K562 (cell line): ENCODE data around the gene TCF7.

ENCODE experiments used
- BRCA1 ChIP-seq, 2 experiments: fragments of 450-650 bp in 1 of 2; sonication (generic) in 1 of 2; formaldehyde crosslinking in 1 of 2; IDR thresholded peaks; 2 replicates each; pipeline versions ENCODE4 v1.5.0 to v1.6.1; 2017 to 2020; ENCODE audit warnings: mild to moderate bottlenecking in 1 of 2, missing genetic modification reagents in 1 of 2
- CTCF ChIP-seq, 3 experiments: IDR thresholded peaks in 2 of 3; conservative IDR thresholded peaks in 1 of 3; 2 replicates each; pipeline ENCODE4 v1.5.1; 2011 to 2012; ENCODE audit warnings: low read length in 3 of 3, mild to moderate bottlenecking in 3 of 3, control low read depth in 2 of 3, improper control_type of control experiment in 1 of 3, inconsistent platforms in 1 of 3, low read depth in 1 of 3, mixed read lengths in 1 of 3, moderate library complexity in 1 of 3; ENCODE audit not compliant: insufficient read depth in 2 of 3
- MAFF ChIP-seq: IDR thresholded peaks from 2 replicates; pipeline ENCODE4 v1.6.1; 2012; ENCODE audit warnings: low read length, improper control_type of control experiment
- NR2C2 ChIP-seq, 2 experiments: fragments of 200-800 bp in 1 of 2; sonication (Bioruptor generic) in 1 of 2; sonication (generic) in 1 of 2; formaldehyde crosslinking in 1 of 2; IDR thresholded peaks; 2 replicates each; pipeline versions ENCODE4 v1.6.1 to v1.8.0; 2016 to 2022; ENCODE audit warnings: mild to moderate bottlenecking in 1 of 2, missing compliant biosample characterization in 1 of 2, missing genetic modification characterization in 1 of 2, missing genetic modification reagents in 1 of 2
- RBM25 ChIP-seq: fragments of 200-400 bp; formaldehyde crosslinking; IDR thresholded peaks from 2 replicates; pipeline ENCODE4 v1.6.1; 2018; ENCODE audit warnings: low read length, low read depth, moderate library complexity; ENCODE audit not compliant: severe bottlenecking
- TBL1XR1 ChIP-seq, 2 experiments: IDR thresholded peaks; 2 replicates each; pipeline ENCODE4 v1.6.1; 2012; ENCODE audit warnings: improper control_type of control experiment in 2 of 2, low read length in 2 of 2, mild to moderate bottlenecking in 1 of 2
- ZBTB26 ChIP-seq: fragments of 450-650 bp; formaldehyde crosslinking; IDR thresholded peaks from 2 replicates; pipeline ENCODE4 v1.4.0; 2022; ENCODE audit warnings: missing genetic modification characterization

- TF ChIP-seq NR2C2 (CRISPR knock-in tag; IDR thresholded peaks at IDR 0.05), result no peak
- TF ChIP-seq NR2C2 (tag; IDR thresholded peaks at IDR 0.05), result no peak
- no peak for TF ChIP-seq ZBTB26 (CRISPR knock-in tag)
- TF ChIP-seq CTCF (IDR thresholded peaks at IDR 0.05 in 2 of 3, conservative IDR thresholded peaks at IDR 0.05 in 1 of 3; ENCODE audit: insufficient read depth in 2 of 3, low read depth in 1 of 3, low read length in 3 of 3), result no peak
- no peak for TF ChIP-seq MAFF
- TF ChIP-seq RBM25, result no peak
- no peak for TF ChIP-seq BRCA1 (IDR thresholded peaks at IDR 0.05)
- no peak for TF ChIP-seq BRCA1 (CRISPR knock-in tag; IDR thresholded peaks at IDR 0.05)
- TF ChIP-seq TBL1XR1 (IDR thresholded peaks at IDR 0.05; ENCODE audit: low read length in 2 of 2), result no peak
Measured at GRCh38 chr5:134136221-134136631, 21.7 kb downstream of the TCF7 start.
